ENCODE measurements around the gene ERMARD.
A peak's percentile ranks its signal among the peaks of the same experiment; 100 is the strongest.

Gene ERMARD

GRCh38 chr6:169783971-169784820 lies 32.8 kb downstream of the ERMARD start:
- no peak for DNase-seq (ENCODE audit: low read depth in 2 of 2)

- no peak for DNase-seq (ENCODE audit: low read depth in 2 of 2)
Observed at GRCh38 chr6:169784821-169785340, 33.5 kb downstream of the ERMARD start.

GRCh38 chr6:169785566-169785965 lies 34.1 kb downstream of the ERMARD start:
- DNase-seq (ENCODE audit: low read depth in 2 of 2): no peak

GRCh38 chr6:169786349-169786748 lies 34.9 kb downstream of the ERMARD start:
- no peak for DNase-seq (ENCODE audit: low read depth in 2 of 2)

GRCh38 chr6:169787797-169788196 lies 36.4 kb downstream of the ERMARD start:
- DNase-seq (ENCODE audit: low read depth in 2 of 2): no peak

GRCh38 chr6:169788809-169789145 lies 37.4 kb downstream of the ERMARD start:
- DNase-seq (ENCODE audit: low read depth in 2 of 2): no peak

- no peak for DNase-seq (ENCODE audit: low read depth in 2 of 2)
Observed at GRCh38 chr6:169789146-169789943, 37.9 kb downstream of the ERMARD start.

GRCh38 chr6:169789944-169790927 lies 38.8 kb downstream of the ERMARD start:
- peak; percentile 49 to 64 for DNase-seq (ENCODE audit: low read depth in 2 of 2)

GRCh38 chr6:169791721-169792131 lies 40.3 kb downstream of the ERMARD start:
- DNase-seq (ENCODE audit: low read depth in 2 of 2): no peak

GRCh38 chr6:169792306-169793015 lies 41.0 kb downstream of the ERMARD start:
- no peak for DNase-seq (ENCODE audit: low read depth in 2 of 2)

GRCh38 chr6:169793408-169793807 lies 42.0 kb downstream of the ERMARD start:
- no peak for DNase-seq (ENCODE audit: low read depth in 2 of 2)

- no peak for DNase-seq (ENCODE audit: low read depth in 2 of 2)
Observed at GRCh38 chr6:169794317-169795055, 43.1 kb downstream of the ERMARD start.

GRCh38 chr6:169795196-169795595 lies 43.8 kb downstream of the ERMARD start:
- DNase-seq (ENCODE audit: low read depth in 2 of 2): no peak

GRCh38 chr6:169798764-169799473 lies 47.5 kb downstream of the ERMARD start:
- no peak for DNase-seq (ENCODE audit: low read depth in 2 of 2)

- no peak for DNase-seq (ENCODE audit: low read depth in 2 of 2)
Observed at GRCh38 chr6:169799474-169799926, 48.1 kb downstream of the ERMARD start.

- DNase-seq (ENCODE audit: low read depth in 2 of 2): no peak
Observed at GRCh38 chr6:169800116-169800667, 48.8 kb downstream of the ERMARD start.

- DNase-seq (ENCODE audit: low read depth in 2 of 2): no peak
Observed at GRCh38 chr6:169800668-169801395, 49.4 kb downstream of the ERMARD start.

- no peak for DNase-seq (ENCODE audit: low read depth in 2 of 2)
Observed at GRCh38 chr6:169801396-169802160, 50.2 kb downstream of the ERMARD start.
